Measurements from ENCODE around the gene SLC38A8. TPM values are rescaled to one million over a fixed set of nuclear protein-coding genes. Genes with fewer than 3 reads are reported as not detected.

Gene SLC38A8
- total RNA-seq, 5 donors from 2014 or later (not counting 1 experiment from before 2014, with no cell fraction given) = not detected

DNA sequence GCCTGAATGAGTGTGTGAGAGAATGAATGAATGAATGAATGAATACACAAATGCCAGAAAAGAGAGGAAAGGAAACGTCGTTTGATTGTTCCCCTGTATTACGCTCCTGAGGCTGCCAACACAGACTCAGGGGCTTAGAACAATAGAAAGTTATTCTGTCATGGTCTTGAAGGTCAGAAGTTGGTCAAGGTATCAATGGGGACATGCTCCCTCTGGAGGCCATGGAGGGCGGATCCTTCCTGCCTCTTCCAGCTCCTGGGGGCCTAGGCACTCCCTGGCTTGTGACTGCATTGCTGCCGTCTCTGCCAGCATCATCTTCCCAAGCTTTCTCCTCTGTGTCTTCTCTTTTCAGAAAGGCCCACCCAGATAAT lies 1.5 kb upstream of the SLC38A8 start:
- no peak overlapping the region for H3K27ac ChIP-seq (ENCODE audit: low read length)
- H3K27me3 ChIP-seq (replicated peaks in 1 of 2; ENCODE audit: control insufficient read depth in 2 of 2, extremely low read depth in 1 of 2, insufficient read depth in 2 of 2, low read length in 1 of 2) = peaks cover 4 to 37% of the 10 kb centered on the region in 2 experiments
- H3K36me3 ChIP-seq (ENCODE audit: control insufficient read depth in 2 of 2, extremely low read depth in 1 of 2, insufficient read depth in 1 of 2, low read length in 1 of 2) = peaks cover 3 to 4% of the 10 kb centered on the region in 2 donors
- ChIA-PET POLR2A (no interaction called here), CTCF (no interaction called here)
- H3K27ac Mint-ChIP-seq = no peak overlapping the region
- H3K4me3 ChIP-seq (ENCODE audit: control insufficient read depth in 1 of 2, extremely low read depth in 1 of 2, low read length in 1 of 2) = no peak overlapping the region
- no peak for ATAC-seq (replicated peaks in 1 of 4)
- peaks cover 2 to 8% (median 5%) of the 10 kb centered on the region in 3 donors for H3K4me1 Mint-ChIP-seq
- no peaks in the 10 kb centered on the region for H3K9me3 ChIP-seq
- peaks cover 5% of the 10 kb centered on the region for H3K36me3 Mint-ChIP-seq
- no peak for DNase-seq
- H3K4me1 ChIP-seq (ENCODE audit: control insufficient read depth in 1 of 2, extremely low read depth in 1 of 2, insufficient read depth in 2 of 2, low read length in 2 of 2) = peaks cover 0 to 3% of the 10 kb centered on the region in 2 experiments
- 28% methylated on average over 4 of the region's 5 CpGs for WGBS (ENCODE audit: insufficient coverage)
- H3K9me3 Mint-ChIP-seq = no peaks in the 10 kb centered on the region
- no peak overlapping the region for H3K4me3 Mint-ChIP-seq
- peaks cover 17 to 28% of the 10 kb centered on the region in 2 donors for H3K27me3 Mint-ChIP-seq

DNA sequence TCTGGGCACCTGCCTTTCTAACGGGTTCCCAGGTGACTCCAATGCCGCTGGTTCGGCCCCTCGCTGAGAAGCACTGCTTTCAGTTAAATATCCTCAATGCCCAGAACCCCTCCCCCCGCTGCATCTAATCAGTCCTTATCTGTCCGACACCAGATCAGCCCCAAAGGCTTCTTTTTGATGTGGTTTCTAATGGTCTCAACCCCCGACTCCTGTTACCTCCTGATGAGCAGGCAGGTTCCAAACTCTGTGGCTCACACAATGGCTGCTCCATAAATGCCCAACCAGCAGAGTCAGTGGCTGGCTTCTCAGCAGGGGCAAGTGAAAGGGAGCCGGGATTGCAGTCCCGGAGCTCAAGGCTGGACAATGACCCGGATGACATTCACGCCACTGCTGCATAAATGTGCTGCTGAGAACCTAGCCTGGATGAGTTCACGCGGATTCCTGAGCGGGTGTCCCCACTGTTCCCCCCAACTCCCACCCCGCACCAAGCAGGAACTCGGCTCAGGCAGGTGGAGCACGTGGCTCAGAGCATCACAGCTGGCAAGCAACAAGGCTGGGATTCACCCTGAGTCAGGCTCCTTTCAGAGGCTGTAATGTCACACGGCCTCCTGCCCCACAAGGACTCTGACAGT lies 1.0 kb upstream of the SLC38A8 start:
- H3K9me3 ChIP-seq = no peaks in the 10 kb centered on the region
- no peak overlapping the region for H3K4me3 ChIP-seq (ENCODE audit: control insufficient read depth in 1 of 2, extremely low read depth in 1 of 2, low read length in 1 of 2)
- no peak for ATAC-seq (replicated peaks in 1 of 4)
- Mint-ChIP-seq H3K36me3 (peaks cover 5% of the 10 kb centered on the region), H3K4me3 (no peak overlapping the region), H3K9me3 (no peaks in the 10 kb centered on the region), H3K27ac (no peak overlapping the region), H3K4me1 (peaks cover 2 to 8% (median 5%) of the 10 kb centered on the region in 3 donors), H3K27me3 (peaks cover 17 to 31% of the 10 kb centered on the region in 2 donors)
- ChIA-PET POLR2A (no interaction called here), CTCF (no interaction called here)
- peaks cover 0 to 3% of the 10 kb centered on the region in 2 donors for H3K36me3 ChIP-seq (ENCODE audit: control insufficient read depth in 2 of 2, extremely low read depth in 1 of 2, insufficient read depth in 1 of 2, low read length in 1 of 2)
- H3K27me3 ChIP-seq (replicated peaks in 1 of 2; ENCODE audit: control insufficient read depth in 2 of 2, extremely low read depth in 1 of 2, insufficient read depth in 2 of 2, low read length in 1 of 2) = peaks cover 4 to 38% of the 10 kb centered on the region in 2 experiments
- H3K4me1 ChIP-seq (ENCODE audit: control insufficient read depth in 1 of 2, extremely low read depth in 1 of 2, insufficient read depth in 2 of 2, low read length in 2 of 2) = peaks cover 0 to 3% of the 10 kb centered on the region in 2 experiments
- no peak overlapping the region for H3K27ac ChIP-seq (ENCODE audit: low read length)
- no peak for DNase-seq
- WGBS (ENCODE audit: insufficient coverage) = 49% methylated on average over 15 of the region's 18 CpGs

DNA sequence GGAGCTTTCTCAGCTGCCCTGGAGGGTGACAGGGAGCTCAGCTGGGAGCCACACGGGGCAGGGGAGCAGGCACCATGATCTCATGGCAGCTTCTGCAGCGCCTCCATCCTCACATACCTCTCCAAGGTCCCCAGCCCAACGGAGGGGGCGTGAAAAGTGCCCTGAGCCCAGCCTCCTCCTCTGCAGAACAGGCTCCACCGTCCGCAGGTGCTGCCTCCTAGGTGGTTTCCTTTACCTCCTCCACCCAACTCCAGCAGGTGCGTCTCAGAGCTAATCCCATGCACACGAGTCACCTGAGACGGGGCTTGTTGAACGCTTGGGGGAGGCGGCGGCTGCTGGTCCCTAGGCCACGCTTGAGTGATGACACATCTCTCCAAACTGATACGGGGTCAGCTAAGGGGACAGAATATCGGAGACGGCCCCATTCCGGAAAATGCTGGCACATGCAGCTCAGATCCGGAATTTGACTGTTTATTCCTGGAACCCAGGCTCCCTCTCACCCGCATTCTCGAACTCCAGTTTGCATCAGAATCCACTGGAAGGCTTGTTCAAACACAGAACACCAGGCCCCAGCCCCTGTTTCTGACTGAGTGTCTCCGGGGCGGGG lies 387 bp upstream of the SLC38A8 start:
- Histone ChIP-seq H3K27ac (ENCODE audit: low read length) (no peak overlapping the region), H3K4me1 (ENCODE audit: control insufficient read depth in 1 of 2, extremely low read depth in 1 of 2, insufficient read depth in 2 of 2, low read length in 2 of 2) (peaks cover 0 to 3% of the 10 kb centered on the region in 2 experiments), H3K27me3 (replicated peaks in 1 of 2; ENCODE audit: control insufficient read depth in 2 of 2, extremely low read depth in 1 of 2, insufficient read depth in 2 of 2, low read length in 1 of 2) (peaks cover 4 to 39% of the 10 kb centered on the region in 2 experiments), H3K36me3 (ENCODE audit: control insufficient read depth in 2 of 2, extremely low read depth in 1 of 2, insufficient read depth in 1 of 2, low read length in 1 of 2) (peaks cover 0 to 1% of the 10 kb centered on the region in 2 donors), H3K9me3 (no peaks in the 10 kb centered on the region), H3K4me3 (ENCODE audit: control insufficient read depth in 1 of 2, extremely low read depth in 1 of 2, low read length in 1 of 2) (no peak overlapping the region)
- no peak for ATAC-seq (replicated peaks in 1 of 4)
- DNase-seq = no peak
- no peak overlapping the region for H3K27ac Mint-ChIP-seq
- H3K9me3 Mint-ChIP-seq = no peaks in the 10 kb centered on the region
- 64% methylated on average over 16 of the region's 22 CpGs for WGBS (ENCODE audit: insufficient coverage)
- H3K4me1 Mint-ChIP-seq = peaks cover 2 to 8% (median 5%) of the 10 kb centered on the region in 3 donors
- ChIA-PET CTCF (no interaction called here), POLR2A (no interaction called here)
- no peak overlapping the region for H3K4me3 Mint-ChIP-seq
- peaks cover 17 to 31% of the 10 kb centered on the region in 2 donors for H3K27me3 Mint-ChIP-seq
- H3K36me3 Mint-ChIP-seq = peaks cover 2% of the 10 kb centered on the region

DNA sequence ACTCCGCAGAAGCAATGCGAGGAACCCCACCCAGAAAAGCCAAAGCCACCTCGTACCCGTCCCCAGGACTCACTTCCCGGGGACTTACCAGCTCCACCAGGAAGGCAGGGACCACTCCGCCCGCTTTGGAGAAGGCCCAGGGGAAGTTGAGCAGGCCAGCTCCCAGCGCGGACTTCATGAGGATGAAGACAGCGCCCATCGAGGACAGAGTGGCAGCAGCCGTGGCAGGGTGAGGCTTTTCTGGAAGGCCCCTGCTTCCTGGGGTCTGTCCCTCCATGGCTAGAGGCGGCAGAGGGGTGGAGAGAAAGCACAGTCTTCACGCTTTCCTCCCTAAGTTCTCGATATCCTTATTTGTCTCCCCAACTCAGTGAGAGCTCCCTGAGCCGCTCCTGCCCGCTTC lies 714 bp downstream of the SLC38A8 start:
- CTCF ChIA-PET = no interaction called here
- no peak for DNase-seq
- no peak for ATAC-seq (replicated peaks in 1 of 4)

DNA sequence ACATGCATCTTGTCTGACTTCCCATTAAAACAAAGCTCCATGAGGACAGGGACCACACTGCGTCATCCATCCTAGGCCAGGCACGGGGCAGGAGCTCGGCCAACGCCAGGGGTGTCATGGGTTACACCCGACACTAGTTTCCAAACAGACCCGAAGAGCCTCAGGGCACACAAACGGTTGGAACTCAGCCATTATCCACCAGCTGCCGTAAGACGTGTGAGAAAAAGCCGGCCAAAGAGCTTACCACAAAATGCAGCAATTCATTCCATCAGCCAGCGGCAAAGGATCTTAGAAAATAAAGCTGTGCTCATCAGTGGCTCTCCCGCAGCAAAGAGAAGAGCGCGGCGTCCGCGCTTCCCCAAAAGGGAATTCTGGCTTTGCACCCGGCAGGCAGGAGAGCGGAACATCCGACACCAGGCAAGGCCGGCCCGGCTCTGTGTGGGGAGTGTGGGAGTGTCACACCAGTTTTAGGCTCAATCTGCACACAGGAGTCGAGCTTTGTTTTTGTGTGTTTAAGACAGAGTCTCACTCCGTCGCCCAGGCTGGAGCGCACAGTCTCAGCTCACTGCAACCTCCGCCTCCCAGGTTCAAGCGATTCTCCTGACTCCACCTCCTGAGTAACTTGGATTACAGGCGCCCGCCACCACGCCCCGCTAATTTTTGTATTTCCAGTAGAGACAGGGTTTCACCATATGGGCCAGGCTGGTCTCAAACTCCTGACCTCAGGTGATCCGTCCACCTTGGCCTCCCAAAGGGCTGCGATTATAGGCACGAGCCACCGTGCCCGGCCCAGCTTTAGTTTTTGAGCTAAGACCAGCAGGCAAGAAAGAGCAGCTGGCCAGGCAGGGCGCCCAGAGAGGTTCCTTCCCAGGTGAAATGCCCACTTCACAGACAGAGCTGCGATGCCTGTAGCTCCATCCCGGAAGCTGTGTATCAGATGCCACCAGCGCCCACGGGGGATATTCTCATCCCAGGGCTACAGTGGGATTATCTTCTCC lies 1.5 kb downstream of the SLC38A8 start:
- CTCF ChIA-PET = no interaction called here
- H3K4me3 Mint-ChIP-seq = no peak overlapping the region
- H3K27me3 Mint-ChIP-seq = peaks cover 17 to 31% of the 10 kb centered on the region in 2 donors
- peaks cover 0 to under 1% (median 0%) of the 10 kb centered on the region in 3 donors for H3K9me3 Mint-ChIP-seq
- H3K9me3 ChIP-seq = no peaks in the 10 kb centered on the region
- POLR2A ChIA-PET = no interaction called here
- H3K4me1 ChIP-seq (ENCODE audit: control insufficient read depth in 1 of 2, extremely low read depth in 1 of 2, insufficient read depth in 2 of 2, low read length in 2 of 2) = peaks cover 0 to 3% of the 10 kb centered on the region in 2 experiments
- no peak overlapping the region for H3K27ac Mint-ChIP-seq
- no peak for ATAC-seq (replicated peaks in 1 of 4)
- peaks cover 4 to 43% of the 10 kb centered on the region in 2 experiments for H3K27me3 ChIP-seq (replicated peaks in 1 of 2; ENCODE audit: control insufficient read depth in 2 of 2, extremely low read depth in 1 of 2, insufficient read depth in 2 of 2, low read length in 1 of 2)
- WGBS (ENCODE audit: insufficient coverage) = 86% methylated on average over 35 of the region's 42 CpGs
- no peak overlapping the region for H3K27ac ChIP-seq (ENCODE audit: low read length)
- no peaks in the 10 kb centered on the region for H3K36me3 ChIP-seq (ENCODE audit: control insufficient read depth in 2 of 2, extremely low read depth in 1 of 2, insufficient read depth in 1 of 2, low read length in 1 of 2)
- no peak for DNase-seq
- no peak overlapping the region for H3K4me3 ChIP-seq (ENCODE audit: control insufficient read depth in 1 of 2, extremely low read depth in 1 of 2, low read length in 1 of 2)
- H3K4me1 Mint-ChIP-seq = peaks cover 2 to 8% (median 5%) of the 10 kb centered on the region in 3 donors
- H3K36me3 Mint-ChIP-seq = no peaks in the 10 kb centered on the region

More for the DNA sequence above, 714 bp downstream of the SLC38A8 start:
- Histone ChIP-seq H3K4me3 (ENCODE audit: control insufficient read depth in 1 of 2, extremely low read depth in 1 of 2, low read length in 1 of 2) (no peak overlapping the region), H3K4me1 (ENCODE audit: control insufficient read depth in 1 of 2, extremely low read depth in 1 of 2, insufficient read depth in 2 of 2, low read length in 2 of 2) (peaks cover 0 to 3% of the 10 kb centered on the region in 2 experiments), H3K9me3 (no peaks in the 10 kb centered on the region), H3K27me3 (replicated peaks in 1 of 2; ENCODE audit: control insufficient read depth in 2 of 2, extremely low read depth in 1 of 2, insufficient read depth in 2 of 2, low read length in 1 of 2) (peaks cover 4 to 39% of the 10 kb centered on the region in 2 experiments), H3K36me3 (ENCODE audit: control insufficient read depth in 2 of 2, extremely low read depth in 1 of 2, insufficient read depth in 1 of 2, low read length in 1 of 2) (no peaks in the 10 kb centered on the region), H3K27ac (ENCODE audit: low read length) (no peak overlapping the region)
- Mint-ChIP-seq H3K36me3 (no peaks in the 10 kb centered on the region), H3K27ac (no peak overlapping the region), H3K27me3 (peaks cover 17 to 31% of the 10 kb centered on the region in 2 donors), H3K9me3 (no peaks in the 10 kb centered on the region), H3K4me3 (no peak overlapping the region), H3K4me1 (peaks cover 2 to 8% (median 5%) of the 10 kb centered on the region in 3 donors)
- POLR2A ChIA-PET = no interaction called here
- 74% methylated on average over 15 of the region's 17 CpGs for WGBS (ENCODE audit: insufficient coverage)

DNA sequence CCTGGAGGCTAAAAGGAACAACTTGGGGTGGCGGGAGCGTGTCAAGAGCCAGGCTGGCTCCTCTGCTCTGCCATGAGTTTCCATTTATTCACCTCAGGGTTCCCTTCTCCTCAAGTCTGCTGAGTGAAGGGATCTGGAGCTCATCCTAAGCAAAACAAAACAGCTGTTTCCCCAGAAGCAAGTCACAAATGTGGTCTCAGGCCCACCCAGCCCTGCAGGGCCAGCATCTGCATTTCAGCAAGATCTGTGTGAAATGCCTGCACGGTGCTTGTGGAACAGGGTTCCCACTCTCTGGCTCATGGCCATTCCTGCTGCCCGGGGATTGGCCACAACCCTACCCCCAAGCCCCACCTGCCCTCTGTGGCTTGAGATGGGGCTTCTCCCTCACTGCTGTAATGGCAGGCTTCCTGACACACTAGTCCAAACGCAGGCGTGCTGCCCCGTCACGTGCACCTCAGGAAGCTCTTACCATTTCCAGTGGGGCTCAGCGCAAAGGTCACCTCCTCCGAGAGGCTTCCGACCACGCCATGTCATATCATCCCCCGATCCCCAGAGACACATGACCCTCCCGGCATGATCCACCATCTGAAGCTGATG lies 2.3 kb downstream of the SLC38A8 start:
- H3K4me3 Mint-ChIP-seq = no peak overlapping the region
- H3K4me1 ChIP-seq (ENCODE audit: control insufficient read depth in 1 of 2, extremely low read depth in 1 of 2, insufficient read depth in 2 of 2, low read length in 2 of 2) = peaks cover 0 to 3% of the 10 kb centered on the region in 2 experiments
- H3K36me3 ChIP-seq (ENCODE audit: control insufficient read depth in 2 of 2, extremely low read depth in 1 of 2, insufficient read depth in 1 of 2, low read length in 1 of 2) = no peaks in the 10 kb centered on the region
- no peaks in the 10 kb centered on the region for H3K36me3 Mint-ChIP-seq
- H3K9me3 ChIP-seq = no peaks in the 10 kb centered on the region
- ChIA-PET CTCF (no interaction called here), POLR2A (no interaction called here)
- WGBS (ENCODE audit: insufficient coverage) = 76% methylated on average over 12 of the region's 14 CpGs
- peaks cover 0 to 4% (median 4%) of the 10 kb centered on the region in 3 donors for H3K9me3 Mint-ChIP-seq
- H3K4me3 ChIP-seq (ENCODE audit: control insufficient read depth in 1 of 2, extremely low read depth in 1 of 2, low read length in 1 of 2) = no peak overlapping the region
- H3K27ac Mint-ChIP-seq = no peak overlapping the region
- no peak for DNase-seq
- H3K27me3 ChIP-seq (replicated peaks in 1 of 2; ENCODE audit: control insufficient read depth in 2 of 2, extremely low read depth in 1 of 2, insufficient read depth in 2 of 2, low read length in 1 of 2) = peaks cover 4 to 41% of the 10 kb centered on the region in 2 experiments
- no peak for ATAC-seq (replicated peaks in 1 of 4)
- peaks cover 2 to 8% (median 5%) of the 10 kb centered on the region in 3 donors for H3K4me1 Mint-ChIP-seq
- H3K27ac ChIP-seq (ENCODE audit: low read length) = no peak overlapping the region
- H3K27me3 Mint-ChIP-seq = peaks cover 17 to 31% of the 10 kb centered on the region in 2 donors

Data from T-cell (primary cell).